ENCODE data around the gene ZNF615. TPM values are rescaled to one million over a fixed set of nuclear protein-coding genes. Genes with fewer than 3 reads are reported as not detected.
"Not testable (repeated sequence)": the region's sequence is repeated elsewhere in the genome, so short reads cannot be mapped to it uniquely, and the experiment has no call there.

ZNF615 gene
- total RNA-seq, 1 experiment from 2014 or later, result 11.3 TPM

GRCh38 chr19:51976852-51977251 lies 31.2 kb downstream of the ZNF615 start:
- Histone ChIP-seq H2AK5ac (ENCODE audit: insufficient read length, low read length) (no peak overlapping the region), H3K56ac (ENCODE audit: insufficient read length, low read depth, low read length) (no peak overlapping the region), H2BK20ac (ENCODE audit: low read depth, low read length, poor library complexity, severe bottlenecking) (no peak overlapping the region), H4K20me1 (ENCODE audit: control insufficient read depth, insufficient read depth, insufficient read length) (no peaks in the 10 kb centered on the region), H2BK12ac (ENCODE audit: insufficient read length, low read depth, low read length) (no peak overlapping the region), H3K14ac (ENCODE audit: insufficient read depth, low read length) (no peak overlapping the region), H3K79me1 (ENCODE audit: insufficient read depth, low read depth, low read length, poor library complexity, severe bottlenecking) (no peaks in the 10 kb centered on the region), H3K23me2 (ENCODE audit: insufficient read length, low read depth, low read length, poor library complexity, severe bottlenecking) (no peaks in the 10 kb centered on the region), H3K4me1 (ENCODE audit: insufficient read depth, low read length) (no peaks in the 10 kb centered on the region), H3K23ac (ENCODE audit: insufficient read length, low read depth, low read length) (no peak overlapping the region), H3K18ac (ENCODE audit: insufficient read length, low read depth, low read length) (no peak overlapping the region), H3K79me2 (ENCODE audit: insufficient read depth, low read length) (no peaks in the 10 kb centered on the region), H3T11ph (ENCODE audit: low read length) (no peak overlapping the region), H4K5ac (ENCODE audit: insufficient read length, low read depth, low read length) (no peak overlapping the region), H3K27ac (ENCODE audit: insufficient read length, low read depth, low read length) (no peak overlapping the region), H4K8ac (replicated peaks; ENCODE audit: insufficient read length, low read depth, low read length) (no peak overlapping the region), H3K9ac (ENCODE audit: extremely low read depth, insufficient read length, low read length) (no peak overlapping the region), H2BK5ac (ENCODE audit: insufficient read length, low read length) (no peak overlapping the region), H2BK120ac (ENCODE audit: low read depth, low read length, poor library complexity, severe bottlenecking) (no peak overlapping the region), H3K4ac (ENCODE audit: low read depth, low read length) (no peak overlapping the region), H3K9me3 (ENCODE audit: control insufficient read depth, low read depth, low read length) (peaks cover 44% of the 10 kb centered on the region), H3K27me3 (ENCODE audit: insufficient read depth, low read length) (no peaks in the 10 kb centered on the region), H4K91ac (ENCODE audit: insufficient read length, low read depth, low read length) (no peak overlapping the region), H2AFZ (ENCODE audit: low read length) (no peak overlapping the region), H3K4me2 (ENCODE audit: insufficient read depth, insufficient read length, low read length) (no peak overlapping the region), H2BK15ac (ENCODE audit: low read depth, low read length) (no peak overlapping the region)
- peaks cover 69 to 89% of the 10 kb centered on the region in 2 experiments for H3K9me3 Mint-ChIP-seq
- H3K27ac Mint-ChIP-seq, result no peak overlapping the region
- no peak for DNase-seq
- no peaks in the 10 kb centered on the region; the same call in 1 of the 2 replicates for H3K27me3 Mint-ChIP-seq (ENCODE audit: low read depth)
- WGBS (ENCODE audit: extremely low coverage, insufficient read length, low lambda C conversion rate), result no CpG with 5 or more reads among the region's 3 CpGs
- TF ChIP-seq CTCF (conservative IDR thresholded peaks at IDR 0.05), result peak; percentile 32; the same call in 2 of the 3 replicates
- H3K4me3 Mint-ChIP-seq, result no peak overlapping the region
- H3K4me1 Mint-ChIP-seq, result peaks cover 0 to 3% of the 10 kb centered on the region in 2 experiments; a peak in 1 of 4 replicates
- peaks cover 71 to 83% (median 77%) of the 10 kb centered on the region in 3 experiments for H3K36me3 Mint-ChIP-seq (ENCODE audit: insufficient read depth in 1 of 3, low read depth in 3 of 3)

- peaks cover 55% of the 10 kb centered on the region for H3K9me3 ChIP-seq (ENCODE audit: control insufficient read depth, low read depth, low read length)
- not testable (repeated sequence) for H3K27ac Mint-ChIP-seq; H3K4me1 Mint-ChIP-seq; H3K27me3 Mint-ChIP-seq (ENCODE audit: low read depth); H2BK5ac ChIP-seq (ENCODE audit: insufficient read length, low read length); H3K18ac ChIP-seq (ENCODE audit: insufficient read length, low read depth, low read length); DNase-seq; H3K9ac ChIP-seq (ENCODE audit: extremely low read depth, insufficient read length, low read length); H4K5ac ChIP-seq (ENCODE audit: insufficient read length, low read depth, low read length); H3K23ac ChIP-seq (ENCODE audit: insufficient read length, low read depth, low read length); H3K4me1 ChIP-seq (ENCODE audit: insufficient read depth, low read length); H4K91ac ChIP-seq (ENCODE audit: insufficient read length, low read depth, low read length); H4K8ac ChIP-seq (replicated peaks; ENCODE audit: insufficient read length, low read depth, low read length); H2BK15ac ChIP-seq (ENCODE audit: low read depth, low read length); H3K27ac ChIP-seq (ENCODE audit: insufficient read length, low read depth, low read length); H4K20me1 ChIP-seq (ENCODE audit: control insufficient read depth, insufficient read depth, insufficient read length); H2BK120ac ChIP-seq (ENCODE audit: low read depth, low read length, poor library complexity, severe bottlenecking); H3T11ph ChIP-seq (ENCODE audit: low read length); H3K4ac ChIP-seq (ENCODE audit: low read depth, low read length); H3K4me3 Mint-ChIP-seq; H3K4me2 ChIP-seq (ENCODE audit: insufficient read depth, insufficient read length, low read length); H2AK5ac ChIP-seq (ENCODE audit: insufficient read length, low read length); H2AFZ ChIP-seq (ENCODE audit: low read length); H2BK12ac ChIP-seq (ENCODE audit: insufficient read length, low read depth, low read length); H3K79me2 ChIP-seq (ENCODE audit: insufficient read depth, low read length); H3K23me2 ChIP-seq (ENCODE audit: insufficient read length, low read depth, low read length, poor library complexity, severe bottlenecking); H3K56ac ChIP-seq (ENCODE audit: insufficient read length, low read depth, low read length); H2BK20ac ChIP-seq (ENCODE audit: low read depth, low read length, poor library complexity, severe bottlenecking); H3K14ac ChIP-seq (ENCODE audit: insufficient read depth, low read length); H3K79me1 ChIP-seq (ENCODE audit: insufficient read depth, low read depth, low read length, poor library complexity, severe bottlenecking); H3K27me3 ChIP-seq (ENCODE audit: insufficient read depth, low read length)
- no CpG with 5 or more reads among the region's 17 CpGs for WGBS (ENCODE audit: extremely low coverage, insufficient read length, low lambda C conversion rate)
- Mint-ChIP-seq H3K9me3 (peaks cover 74 to 90% of the 10 kb centered on the region in 2 experiments), H3K36me3 (ENCODE audit: insufficient read depth in 1 of 3, low read depth in 3 of 3) (peaks cover 75 to 88% (median 79%) of the 10 kb centered on the region in 3 experiments)
Measured at GRCh38 chr19:51975787-51976186, 32.2 kb downstream of the ZNF615 start.

All from H9 (cell line).